ENCODE data around the gene SCNN1G. TPM values are rescaled to one million over a fixed set of nuclear protein-coding genes. Genes with fewer than 3 reads are reported as not detected.

SCNN1G gene
- total and polyA plus RNA-seq, 2 of the 13 experiments (the other 11 are each of a cell fraction or from before 2014, with no cell fraction given), result not detected

DNA sequence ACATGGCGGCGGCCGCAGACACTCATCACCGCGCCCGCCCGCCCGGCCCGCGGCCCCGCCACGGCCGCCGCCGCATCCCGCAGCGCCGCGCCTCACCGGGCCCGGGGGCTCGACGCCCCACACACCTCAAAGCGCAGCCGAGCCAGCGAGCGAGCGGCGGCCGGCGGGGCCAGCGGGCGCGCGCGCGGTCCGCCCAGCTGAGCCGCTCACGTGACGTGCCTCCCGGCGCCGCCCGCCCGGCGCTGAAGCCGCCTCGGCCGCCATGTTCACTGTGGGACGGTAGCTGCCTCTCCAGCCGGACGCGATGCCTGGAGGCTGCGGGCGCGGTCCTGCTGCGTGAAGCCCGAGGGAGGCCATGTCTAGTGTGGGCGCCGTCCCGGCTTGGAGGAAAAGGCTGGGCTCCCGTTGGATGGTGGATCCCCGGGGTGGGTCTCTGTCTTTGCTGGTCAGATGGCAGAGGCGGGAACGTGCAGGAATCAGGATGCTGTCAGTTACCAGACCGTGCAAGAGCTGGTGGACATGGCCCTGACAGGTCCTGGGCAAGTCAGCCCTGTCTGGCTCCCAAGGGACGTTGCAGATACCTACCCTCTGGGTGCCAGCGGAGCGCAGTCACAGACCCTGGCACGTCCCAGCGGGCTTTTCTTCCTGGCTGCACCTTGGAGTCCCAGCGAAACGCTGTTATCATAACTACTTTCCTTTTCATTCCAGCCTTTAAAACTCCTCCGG, 33.1 kb upstream of the SCNN1G start, which contains the start of gene USP31 (continued):
- TF ChIP-seq ZNF138 (CRISPR knock-in tag; IDR thresholded peaks at IDR 0.05; ENCODE audit: low read depth) (peak; percentile 97), SP1 (IDR thresholded peaks at IDR 0.05) (no peak), SP1 (CRISPR knock-in tag; IDR thresholded peaks at IDR 0.05) (peak; percentile 98), ZFP91 (CRISPR knock-in tag; IDR thresholded peaks at IDR 0.05; ENCODE audit: borderline replicate concordance) (peak; percentile 83), NFE2L1 (CRISPR knock-in tag; IDR thresholded peaks at IDR 0.05; ENCODE audit: borderline replicate concordance) (0 out of 2 replicates have a peak, but pooled peaks have one; percentile 21), NFAT5 (CRISPR knock-in tag; IDR thresholded peaks at IDR 0.05) (no peak), ZNF605 (CRISPR knock-in tag; IDR thresholded peaks at IDR 0.05) (peak; percentile 80; the same call in 1 of the 2 replicates), ADNP (CRISPR knock-in tag; IDR thresholded peaks at IDR 0.05) (no peak), YY1 (IDR thresholded peaks at IDR 0.05; ENCODE audit: insufficient read depth, insufficient replicate concordance, low read depth, low read length) (peak; percentile 100), U2AF2 (IDR thresholded peaks at IDR 0.05; ENCODE audit: low read depth, low read length) (no peak), ZNF839 (CRISPR knock-in tag; IDR thresholded peaks at IDR 0.05; ENCODE audit: borderline replicate concordance) (peak; percentile 68; the same call in 1 of the 2 replicates), MYC (CRISPR knock-in tag; IDR thresholded peaks at IDR 0.05; ENCODE audit: borderline replicate concordance) (peak; percentile 89), NKX3-1 (CRISPR knock-in tag; IDR thresholded peaks at IDR 0.05) (no peak), ZGPAT (CRISPR knock-in tag; IDR thresholded peaks at IDR 0.05) (peak; percentile 90), FOXA1 (IDR thresholded peaks at IDR 0.05) (no peak), FOXA1 (CRISPR knock-in tag; IDR thresholded peaks at IDR 0.05) (peak; percentile 38; the same call in 1 of the 2 replicates), NR2C2 (CRISPR knock-in tag; IDR thresholded peaks at IDR 0.05; ENCODE audit: borderline replicate concordance) (peak; percentile 91)
- TF ChIP-seq, protein P1, sequence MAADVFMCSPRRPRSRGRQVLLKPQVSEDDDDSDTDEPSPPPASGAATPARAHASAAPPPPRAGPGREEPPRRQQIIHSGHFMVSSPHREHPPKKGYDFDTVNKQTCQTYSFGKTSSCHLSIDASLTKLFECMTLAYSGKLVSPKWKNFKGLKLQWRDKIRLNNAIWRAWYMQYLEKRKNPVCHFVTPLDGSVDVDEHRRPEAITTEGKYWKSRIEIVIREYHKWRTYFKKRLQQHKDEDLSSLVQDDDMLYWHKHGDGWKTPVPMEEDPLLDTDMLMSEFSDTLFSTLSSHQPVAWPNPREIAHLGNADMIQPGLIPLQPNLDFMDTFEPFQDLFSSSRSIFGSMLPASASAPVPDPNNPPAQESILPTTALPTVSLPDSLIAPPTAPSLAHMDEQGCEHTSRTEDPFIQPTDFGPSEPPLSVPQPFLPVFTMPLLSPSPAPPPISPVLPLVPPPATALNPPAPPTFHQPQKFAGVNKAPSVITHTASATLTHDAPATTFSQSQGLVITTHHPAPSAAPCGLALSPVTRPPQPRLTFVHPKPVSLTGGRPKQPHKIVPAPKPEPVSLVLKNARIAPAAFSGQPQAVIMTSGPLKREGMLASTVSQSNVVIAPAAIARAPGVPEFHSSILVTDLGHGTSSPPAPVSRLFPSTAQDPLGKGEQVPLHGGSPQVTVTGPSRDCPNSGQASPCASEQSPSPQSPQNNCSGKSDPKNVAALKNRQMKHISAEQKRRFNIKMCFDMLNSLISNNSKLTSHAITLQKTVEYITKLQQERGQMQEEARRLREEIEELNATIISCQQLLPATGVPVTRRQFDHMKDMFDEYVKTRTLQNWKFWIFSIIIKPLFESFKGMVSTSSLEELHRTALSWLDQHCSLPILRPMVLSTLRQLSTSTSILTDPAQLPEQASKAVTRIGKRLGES (CRISPR knock-in tag; IDR thresholded peaks at IDR 0.05; ENCODE audit: borderline replicate concordance), result no peak; the same call in 1 of the 2 replicates

All from HepG2 (cell line).